ENCODE measurements around the gene TDRD1.

- TF ChIP-seq GATA3 (IDR thresholded peaks at IDR 0.05; ENCODE audit: low read depth, low read length) (no peak), GATA2 (IDR thresholded peaks at IDR 0.05; ENCODE audit: low read depth, low read length) (no peak)
Measured at GRCh38 chr10:114166494-114166893, 12.7 kb upstream of the TDRD1 start.

Data from SH-SY5Y (cell line).